ENCODE measurements around the gene RAC2.
"Not testable (repeated sequence)": the region's sequence is repeated elsewhere in the genome, so short reads cannot be mapped to it uniquely, and the experiment has no call there.

Gene RAC2

DNA sequence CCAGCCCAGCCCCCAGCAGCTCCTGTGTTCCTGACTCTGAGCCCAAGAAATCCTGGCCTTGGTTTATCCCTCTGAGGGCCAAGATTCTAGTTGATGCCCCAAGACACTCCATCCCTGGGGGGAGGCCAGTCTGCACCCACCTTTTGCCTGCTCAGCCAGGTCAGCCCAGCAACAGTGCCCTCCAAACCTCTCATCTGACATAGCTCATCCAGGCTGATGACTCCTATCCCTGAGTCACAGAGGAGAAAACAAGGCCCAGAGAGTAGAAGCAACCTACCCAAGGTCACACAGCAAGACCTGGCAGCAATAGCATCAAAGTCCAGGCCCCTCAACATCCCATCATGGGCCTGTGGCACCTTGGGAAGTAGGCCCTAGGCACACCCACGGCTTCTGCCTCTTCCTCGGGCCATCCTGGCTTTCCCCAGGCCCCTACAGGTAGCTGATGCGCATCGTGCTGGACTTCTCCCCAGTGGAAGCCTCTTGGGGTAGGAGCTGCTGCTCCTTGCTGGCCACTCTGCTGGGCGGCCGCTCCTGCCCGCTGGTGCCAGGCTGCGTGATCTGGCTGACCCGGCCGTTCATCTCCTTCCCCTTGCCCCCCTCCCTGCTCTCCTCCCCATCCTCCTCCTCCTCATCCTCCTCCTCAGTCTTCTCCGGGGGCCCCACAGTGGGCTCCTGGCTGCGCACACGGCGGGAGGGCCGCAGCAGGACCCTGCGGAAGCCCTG is 37.8 kb downstream of the RAC2 start:
- DNase-seq (ENCODE audit: low spot score) = no peak

DNA sequence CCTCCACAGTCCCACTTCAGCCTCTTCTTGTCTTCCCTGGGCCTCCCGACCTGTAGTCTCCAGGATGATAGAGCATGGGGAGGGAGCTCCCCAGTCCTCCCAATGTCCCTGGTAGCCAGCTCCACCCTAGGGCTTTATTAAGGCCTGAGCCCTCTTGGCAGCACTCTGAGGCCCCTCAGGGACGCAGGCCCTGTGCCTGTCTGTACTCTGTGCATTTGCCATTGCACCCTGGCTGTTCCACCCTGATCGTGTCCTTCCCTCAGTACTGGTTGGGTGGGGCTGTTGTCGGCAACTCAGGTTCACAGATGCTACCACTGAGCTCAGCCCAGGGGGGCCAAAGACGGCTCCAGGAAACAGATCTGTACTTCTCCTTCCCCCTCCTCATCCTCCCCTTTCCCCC is 39.0 kb downstream of the RAC2 start:
- DNase-seq (ENCODE audit: low spot score) = no peak

DNA sequence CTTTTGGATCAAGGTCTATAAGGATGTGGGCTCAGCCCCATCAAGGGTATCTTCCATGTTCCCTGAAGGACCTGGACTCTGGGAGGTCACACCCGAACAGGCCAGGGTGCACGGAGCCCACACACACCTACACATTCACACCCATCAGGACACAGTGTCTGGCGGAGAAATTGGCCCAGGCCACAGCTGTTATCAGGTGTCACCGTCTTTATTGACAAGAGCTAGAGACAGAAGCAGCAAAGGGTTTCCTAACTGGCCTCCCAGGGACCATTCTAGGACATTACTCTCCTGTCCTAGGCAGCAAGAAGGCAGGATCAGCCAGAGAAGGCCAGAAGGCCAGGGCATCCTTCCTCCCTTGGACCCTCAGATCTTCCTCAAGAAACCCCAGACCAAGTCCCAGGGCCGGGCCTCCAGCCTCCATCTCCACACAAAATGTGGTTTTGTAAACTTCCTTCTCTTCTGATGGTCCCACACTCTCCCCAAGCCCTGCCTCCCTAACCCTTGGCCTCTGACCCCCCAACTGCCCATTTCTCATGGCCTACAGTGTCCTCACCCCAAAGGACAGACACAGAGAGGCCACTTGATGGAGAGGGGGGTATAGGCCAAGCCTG is 39.9 kb downstream of the RAC2 start:
- DNase-seq (ENCODE audit: low spot score) = no peak

DNA sequence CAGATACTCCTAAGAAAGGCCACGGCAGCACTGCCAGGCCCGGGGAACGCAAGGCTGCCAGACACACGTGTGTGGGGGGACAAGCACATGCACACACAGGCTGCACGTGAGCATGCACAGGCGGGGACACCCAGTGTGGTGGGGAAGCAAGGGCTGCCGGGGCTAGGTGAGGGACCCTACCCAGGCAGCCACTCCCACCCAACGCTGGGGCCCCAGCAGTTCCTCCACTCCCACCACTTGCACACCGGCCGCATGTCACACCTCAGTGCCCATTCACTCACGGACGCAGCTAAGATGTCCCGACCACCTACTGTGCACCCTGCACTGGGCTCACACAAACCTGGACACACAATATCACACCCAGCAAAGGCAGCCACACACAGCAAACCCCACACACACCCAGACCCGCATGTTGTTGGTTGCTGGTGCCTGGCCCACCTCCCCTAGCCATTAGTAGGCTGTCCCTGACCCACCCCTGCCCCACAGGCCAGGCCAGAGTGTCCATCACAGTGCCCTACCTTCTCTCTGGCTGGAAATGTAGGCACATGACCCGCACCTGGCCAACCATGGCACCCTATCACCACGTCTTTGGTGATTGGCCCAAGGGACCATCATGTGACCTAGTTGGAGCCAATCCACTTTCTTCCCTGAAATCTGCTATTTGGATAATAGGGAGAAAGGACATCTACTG is 40.6 kb downstream of the RAC2 start:
- no peak for DNase-seq (ENCODE audit: low spot score)

DNA sequence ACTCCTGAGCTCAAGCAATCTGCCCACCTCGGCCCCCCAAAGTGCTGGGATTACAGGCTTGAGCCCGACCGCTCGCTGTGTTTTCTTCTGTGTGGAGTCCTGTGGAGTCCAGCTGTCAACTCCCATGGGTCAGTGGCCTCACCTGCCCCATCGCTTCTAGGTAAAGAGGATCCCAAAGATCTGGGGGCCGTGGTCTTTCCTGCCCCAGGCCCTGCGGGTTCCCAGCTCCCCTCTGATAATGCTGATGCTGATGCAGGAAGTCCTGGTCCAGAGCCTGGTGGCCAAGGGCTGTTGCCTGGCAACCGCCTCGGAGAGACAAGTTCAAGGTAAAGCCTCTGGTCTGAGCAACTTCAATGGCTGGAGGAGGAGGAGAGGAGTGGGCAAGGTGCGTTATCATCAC is 41.4 kb downstream of the RAC2 start:
- no peak for DNase-seq (ENCODE audit: low spot score)

DNA sequence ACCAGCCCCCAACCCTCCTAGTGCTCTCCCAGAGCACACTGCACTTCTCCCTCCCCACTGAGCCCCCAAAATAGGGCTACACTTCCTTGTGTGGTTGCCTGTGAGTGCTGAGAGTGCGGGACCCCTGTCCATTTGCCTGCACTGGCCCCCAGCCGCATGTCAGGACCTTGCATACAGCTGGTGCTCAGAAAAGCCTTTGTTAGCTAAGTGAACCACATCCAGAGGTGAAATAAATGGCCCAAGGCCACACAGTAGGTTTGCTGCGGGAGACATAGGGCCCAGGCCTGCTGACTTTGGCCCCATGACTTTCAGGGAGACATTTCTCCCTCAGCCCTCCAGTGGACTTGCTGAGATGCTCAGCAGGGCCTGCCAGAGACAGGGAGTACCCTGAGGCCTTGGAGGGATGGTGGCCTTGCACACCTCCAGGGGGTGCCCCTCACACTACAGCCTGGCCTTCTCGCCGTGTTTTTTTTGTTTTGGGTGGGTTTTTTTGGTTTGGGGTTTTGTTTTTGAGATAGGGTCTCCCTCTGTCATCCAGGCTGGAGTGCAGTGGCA is 42.0 kb downstream of the RAC2 start:
- DNase-seq (ENCODE audit: low spot score) = no peak

DNA sequence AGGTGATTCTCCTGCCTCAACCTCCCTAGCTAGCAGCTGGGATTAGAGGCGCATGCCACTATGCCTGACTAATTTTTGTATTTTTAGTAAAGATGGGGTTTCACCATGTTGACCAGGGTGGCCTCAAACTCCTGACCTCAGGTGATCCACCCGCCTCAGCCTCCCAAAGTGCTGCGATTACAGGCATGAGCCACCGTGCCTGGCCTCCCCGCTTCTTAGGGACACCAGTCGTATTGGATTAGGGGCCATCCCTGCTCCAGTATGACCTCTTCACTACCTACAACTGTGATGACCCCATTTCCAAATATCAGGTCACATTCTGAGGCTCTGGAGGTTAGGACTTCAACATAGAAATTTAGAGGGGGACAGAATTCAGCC is 42.6 kb downstream of the RAC2 start:
- not testable (repeated sequence) for DNase-seq (ENCODE audit: low spot score)

DNA sequence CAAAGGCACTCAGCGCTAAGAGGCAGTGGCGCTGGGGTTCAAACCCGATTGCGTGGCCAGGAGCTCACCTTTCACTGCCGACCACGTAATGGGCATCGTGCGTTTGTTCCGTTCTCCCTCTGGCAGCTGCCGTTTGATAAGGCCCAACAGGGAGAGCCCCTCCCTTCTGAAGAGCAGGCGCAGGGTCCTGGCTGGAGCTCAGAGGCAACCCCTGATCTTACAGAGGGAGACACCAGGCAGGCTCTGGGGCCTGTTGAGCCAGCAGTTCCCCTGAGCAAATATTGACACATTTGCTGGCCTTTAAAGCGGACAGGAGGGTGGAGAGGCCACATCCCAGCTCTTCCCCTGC is 44.3 kb downstream of the RAC2 start:
- peak; percentile 73 for DNase-seq (ENCODE audit: low spot score)

DNA sequence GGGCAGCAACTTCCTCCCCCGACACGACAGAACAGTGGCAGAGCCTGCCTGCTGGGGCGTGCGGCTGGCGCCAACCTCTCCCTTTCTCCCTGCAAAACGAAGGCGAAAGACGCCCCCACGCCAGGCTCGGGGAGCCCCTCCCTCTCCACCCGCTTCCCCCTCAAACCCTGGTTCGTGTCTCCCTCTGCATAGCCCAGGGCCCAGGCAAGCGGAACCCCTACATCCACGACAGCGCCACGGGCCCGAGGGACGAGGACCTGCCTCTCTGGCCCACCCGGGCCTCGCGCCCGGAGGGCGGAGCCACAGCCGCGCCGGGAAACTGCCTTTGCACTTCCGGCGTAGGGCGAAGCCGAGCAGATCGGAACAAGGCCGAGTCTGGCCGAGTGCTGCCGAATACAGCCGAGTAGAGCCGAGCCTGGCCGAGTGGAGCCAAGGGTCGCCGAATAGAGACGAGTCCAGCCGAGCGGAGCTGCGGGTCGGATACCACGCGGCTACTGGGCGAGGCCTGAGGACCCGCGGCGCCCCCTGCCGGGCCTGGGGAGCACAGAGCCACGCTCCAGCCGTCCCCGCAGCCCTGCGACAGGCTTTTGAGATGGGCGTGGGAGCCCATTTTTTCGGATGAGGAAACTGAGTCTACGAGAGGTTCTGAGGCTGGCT is 44.8 kb downstream of the RAC2 start:
- peak; percentile 93 for DNase-seq (ENCODE audit: low spot score)

DNA sequence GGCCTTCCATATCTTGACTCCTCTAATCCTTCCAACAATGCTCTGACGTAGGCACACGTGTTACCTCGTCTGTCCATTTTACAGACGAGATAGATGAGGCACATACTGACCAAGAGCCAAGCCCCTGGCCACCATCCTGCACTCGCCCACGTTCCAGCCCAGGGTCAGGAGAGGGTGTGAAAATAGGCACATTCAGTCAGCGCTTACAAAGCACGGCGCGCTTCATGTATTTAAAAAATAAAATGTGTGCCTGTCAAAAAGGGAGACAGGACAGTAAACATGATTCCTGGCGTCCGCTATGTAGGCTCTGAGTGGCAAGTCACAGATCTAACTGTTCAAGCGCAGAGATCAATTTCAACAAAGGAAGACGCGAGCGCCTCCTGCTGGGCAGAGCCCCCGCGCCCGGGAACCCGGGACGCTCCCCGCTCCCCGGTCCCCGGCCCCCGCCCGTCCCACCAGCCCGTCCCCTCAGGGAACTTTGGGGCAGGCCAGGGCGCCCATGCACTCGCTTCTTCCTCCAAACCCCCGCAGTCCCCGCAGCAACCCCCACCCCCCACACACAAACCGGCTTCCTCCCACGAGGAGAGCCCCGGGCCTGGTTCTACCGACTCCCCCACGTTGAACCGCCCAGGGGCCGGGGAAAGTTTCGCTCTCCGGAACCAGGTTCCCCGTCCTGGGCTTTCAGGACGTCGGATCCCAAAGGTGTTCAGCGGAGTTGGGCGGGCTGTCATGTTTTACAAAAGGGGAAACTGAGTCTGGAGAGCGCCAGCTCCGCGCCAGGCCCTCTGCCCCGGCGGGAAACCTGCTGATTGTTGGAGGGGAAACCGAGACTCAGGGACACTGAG is 45.6 kb downstream of the RAC2 start:
- DNase-seq (ENCODE audit: low spot score) = peak; percentile 90

DNA sequence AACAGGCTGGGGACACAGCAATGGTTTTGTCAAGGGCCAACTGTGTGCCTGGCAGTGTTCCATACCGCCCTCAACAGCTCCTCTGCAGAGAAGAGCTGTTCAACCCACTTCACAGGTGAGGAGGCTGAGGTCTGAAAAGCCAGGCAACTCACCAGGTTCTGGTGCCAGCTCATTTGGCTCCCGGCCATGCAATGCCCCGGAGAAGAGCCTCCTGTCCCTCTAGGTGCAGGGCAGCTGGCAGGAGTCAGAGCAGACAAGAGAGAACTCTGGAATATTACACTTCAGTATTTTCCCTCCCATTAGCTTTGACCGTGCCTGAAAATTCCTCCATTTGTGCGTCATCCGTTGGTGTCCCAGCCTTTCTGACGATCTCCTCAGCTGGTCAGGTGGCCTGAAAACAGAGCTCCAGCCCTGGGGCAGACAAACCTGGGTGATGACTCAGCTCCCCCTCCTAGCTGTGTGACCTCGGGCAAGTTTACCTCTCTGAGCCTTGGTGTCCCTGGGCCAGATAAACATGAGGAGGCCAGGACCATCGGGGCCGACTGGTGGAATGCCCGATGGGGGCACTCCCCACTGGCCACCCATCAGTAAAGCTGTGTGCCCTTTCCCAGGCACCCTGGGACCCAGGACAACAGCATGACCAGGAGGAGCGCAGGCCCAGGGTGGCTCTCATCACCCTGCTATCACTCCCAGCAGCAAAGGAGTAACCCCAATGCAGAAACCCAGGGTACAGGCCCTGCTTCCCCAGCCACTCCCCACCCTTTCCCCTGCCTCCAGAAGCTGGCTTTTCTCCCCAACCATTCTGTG is 46.4 kb downstream of the RAC2 start:
- no peak for DNase-seq (ENCODE audit: low spot score)

DNA sequence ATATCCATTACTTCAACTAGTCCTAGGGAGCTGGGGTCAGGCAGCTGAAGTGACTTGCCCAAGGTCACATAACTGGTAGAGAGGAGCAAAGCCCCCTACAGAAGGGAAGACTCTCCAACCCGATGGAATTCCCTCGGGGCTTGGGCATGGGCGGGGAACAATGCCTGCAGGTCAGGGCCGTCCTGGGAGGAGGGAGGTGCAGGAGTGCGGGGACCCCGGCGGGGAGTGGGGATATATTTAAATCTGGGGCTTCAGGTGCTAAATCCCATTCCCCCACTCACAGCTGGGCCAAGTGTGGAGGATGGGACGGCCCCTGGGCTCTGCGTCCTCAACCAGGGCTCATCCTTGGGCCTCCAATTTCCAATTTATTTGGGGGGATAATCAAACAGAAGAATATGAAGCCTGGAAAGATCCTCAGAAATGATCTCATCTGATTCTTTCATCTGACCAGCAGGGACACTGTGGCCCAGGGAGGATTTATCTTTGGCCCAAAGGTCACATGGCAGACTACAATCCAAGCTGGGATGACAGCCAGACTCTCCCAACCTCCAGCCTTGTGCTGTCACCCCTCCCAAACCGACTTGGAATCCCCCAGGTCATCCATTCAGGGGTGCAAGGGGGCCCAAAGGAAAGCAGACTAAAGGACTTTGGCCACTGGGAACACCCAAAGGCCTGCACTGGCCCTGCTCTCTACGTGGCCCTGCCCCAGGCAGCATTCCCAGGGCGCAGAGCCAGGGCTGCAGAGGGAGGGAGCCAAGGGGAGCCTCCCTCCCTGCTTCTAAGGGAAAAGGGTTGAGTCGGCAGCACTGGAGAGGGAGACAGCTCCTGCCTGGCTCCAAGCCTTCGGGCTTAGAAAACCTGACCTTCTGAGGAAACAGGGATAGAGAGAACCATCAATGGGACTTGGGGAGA is 47.3 kb downstream of the RAC2 start:
- DNase-seq (ENCODE audit: low spot score) = peak; percentile 80

DNA sequence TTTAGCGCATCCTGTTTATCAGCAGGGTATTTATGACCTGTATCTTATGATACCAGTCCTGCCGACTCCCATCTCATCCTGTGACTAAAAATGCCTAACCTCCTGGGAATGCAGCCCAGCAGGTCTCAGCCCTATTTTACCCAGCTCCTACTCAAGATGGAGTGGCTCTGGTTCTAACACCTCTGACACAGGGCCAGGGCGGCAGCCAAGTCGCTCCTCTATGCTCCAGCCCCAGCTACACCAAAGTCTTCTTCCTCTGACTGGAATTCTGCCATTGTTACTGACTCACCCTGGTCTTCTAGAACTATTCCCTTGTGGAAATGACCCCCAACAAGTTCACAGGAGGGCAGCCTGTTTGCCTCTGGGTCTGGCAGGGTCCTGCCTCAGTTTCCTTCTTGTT is 48.1 kb downstream of the RAC2 start:
- DNase-seq (ENCODE audit: low spot score) = no peak

DNA sequence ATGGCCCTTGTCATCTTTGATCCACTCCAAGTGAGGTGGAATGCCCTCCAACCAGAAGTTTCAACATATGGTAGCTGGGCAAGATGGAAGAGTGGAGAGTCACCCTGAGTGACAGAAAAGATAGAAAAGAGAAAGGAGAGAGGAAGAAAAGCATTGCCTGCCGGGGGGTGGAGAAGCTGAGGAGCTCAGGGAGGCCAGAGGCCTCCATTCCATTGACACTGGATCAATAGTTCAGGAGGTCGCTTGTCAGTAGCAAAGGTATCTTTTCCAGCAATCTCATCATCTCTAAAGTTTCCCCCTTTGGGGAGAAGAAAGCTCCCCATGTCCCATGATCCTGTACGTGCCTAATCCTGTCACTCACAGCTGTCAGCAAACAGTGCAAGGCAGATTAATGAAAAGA is 49.3 kb downstream of the RAC2 start:
- no peak for DNase-seq (ENCODE audit: low spot score)

DNA sequence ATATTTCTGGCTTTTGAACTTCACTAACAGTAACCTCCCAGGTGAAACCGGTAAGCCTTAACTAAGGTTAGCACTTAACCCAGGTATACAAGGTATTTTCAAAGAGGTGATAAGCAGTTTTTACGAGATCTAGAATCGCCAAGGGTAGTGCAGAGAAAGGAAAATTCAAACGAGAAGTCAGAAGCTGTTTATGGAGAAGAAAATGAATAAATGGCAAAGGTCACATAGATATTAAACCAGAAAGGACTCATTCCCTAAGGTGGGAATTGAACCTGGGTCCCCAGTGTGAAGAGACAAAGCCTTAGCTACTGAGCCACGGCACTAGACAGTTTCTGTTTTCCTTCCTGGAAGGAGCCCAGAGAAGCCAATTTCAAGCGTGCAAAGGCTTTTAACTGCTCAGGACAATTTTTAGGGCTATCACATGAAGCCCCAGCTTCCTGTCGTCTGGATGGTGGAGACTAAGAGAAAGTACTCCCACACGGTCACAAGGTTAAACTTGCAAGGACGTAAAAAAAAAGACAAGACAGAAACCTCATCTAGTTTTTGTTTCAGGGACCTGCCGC is 50.4 kb downstream of the RAC2 start:
- DNase-seq (ENCODE audit: low spot score) = no peak

DNA sequence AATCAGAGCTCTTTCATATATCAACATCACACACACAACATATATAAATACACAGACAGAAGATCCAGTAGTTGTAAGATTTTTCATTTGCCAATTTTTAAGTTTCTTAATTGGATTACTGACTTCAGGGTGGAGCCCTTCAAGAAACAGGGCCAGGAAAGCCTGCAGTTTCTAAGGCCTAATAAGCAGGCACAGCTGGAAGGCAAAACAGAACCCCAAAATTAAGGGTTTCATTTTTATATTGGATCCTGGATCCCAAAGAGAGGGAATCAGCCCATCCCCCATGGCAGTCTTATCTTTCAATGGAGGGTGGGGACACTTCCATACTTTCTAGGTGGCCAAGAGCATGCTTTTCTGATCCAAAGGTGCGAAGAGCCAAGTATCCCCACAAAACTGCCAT is 51.3 kb downstream of the RAC2 start:
- DNase-seq (ENCODE audit: low spot score) = no peak

DNA sequence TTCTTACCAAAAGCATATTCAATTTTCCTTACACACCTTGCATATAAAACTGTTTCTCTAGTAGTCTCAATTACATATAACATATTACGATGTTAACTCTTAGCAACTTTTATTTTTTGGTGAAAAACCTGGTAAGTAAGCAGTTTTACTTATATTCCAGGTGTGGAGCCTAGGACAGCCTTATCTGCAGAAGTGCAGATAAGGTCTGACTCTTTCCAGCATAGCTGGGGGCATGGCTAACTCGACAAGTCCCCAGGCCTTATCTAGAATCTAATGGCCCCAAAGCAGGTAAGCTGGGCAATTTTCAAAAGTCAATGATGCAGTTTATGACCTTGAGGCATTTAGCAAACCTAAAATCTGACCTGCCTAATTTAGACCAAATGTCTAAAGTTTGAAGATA is 51.9 kb downstream of the RAC2 start:
- no peak for DNase-seq (ENCODE audit: low spot score)

DNA sequence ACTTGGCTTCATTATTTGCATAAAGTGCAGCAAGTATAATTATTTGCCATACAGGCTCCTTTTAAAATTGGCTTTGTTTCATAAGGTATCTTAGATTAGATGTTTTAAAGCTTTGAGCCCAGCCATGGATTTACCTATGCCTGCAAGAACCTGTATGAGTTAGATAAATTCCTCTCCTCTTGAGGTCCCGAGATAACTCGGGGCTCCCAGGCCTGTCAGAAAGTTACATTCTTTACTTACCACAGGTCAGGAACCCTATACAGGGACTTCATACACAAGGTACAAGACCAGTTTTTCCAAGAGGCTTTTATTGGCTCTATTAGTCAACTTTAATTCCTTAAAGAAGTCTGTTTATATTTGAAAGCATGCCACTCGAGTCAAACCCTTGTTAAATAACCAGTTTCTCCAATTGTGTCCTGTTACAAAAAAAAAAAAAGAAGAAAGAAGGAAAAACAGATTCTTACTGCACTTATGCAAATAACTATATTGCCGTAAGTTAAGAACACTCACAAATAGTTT is 53.7 kb downstream of the RAC2 start:
- no peak for DNase-seq (ENCODE audit: low spot score)

DNA sequence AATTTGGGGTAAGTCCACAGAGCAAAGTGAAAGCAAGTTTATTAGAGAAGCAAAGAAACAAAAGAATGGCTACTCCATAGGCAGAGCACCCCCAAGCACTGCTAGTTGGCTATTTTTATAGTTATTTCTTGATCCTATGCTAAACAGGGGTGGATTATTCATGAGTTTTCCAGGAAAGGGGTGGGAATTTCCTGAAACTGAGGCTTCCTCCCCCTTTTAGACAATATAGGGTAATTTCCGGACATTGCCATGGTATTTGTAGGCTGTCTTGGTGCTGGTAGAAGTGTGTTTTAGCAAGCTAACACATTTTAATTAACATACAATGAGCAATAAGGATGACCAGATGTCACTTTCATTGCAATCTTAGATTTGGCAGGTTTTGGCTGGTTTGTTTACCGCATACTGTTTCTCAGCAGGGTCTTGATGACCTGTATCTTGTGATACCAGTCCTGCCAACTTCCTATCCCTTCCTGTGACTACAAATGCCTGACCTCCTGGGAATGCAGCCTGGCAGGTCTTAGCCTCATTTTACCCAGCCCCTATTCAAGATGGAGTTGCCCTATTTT is 55.1 kb downstream of the RAC2 start:
- DNase-seq (ENCODE audit: low spot score) = no peak
